AG09309 (cell line): ENCODE data around the gene NTRK3.
"Not testable (repeated sequence)": the region's sequence is repeated elsewhere in the genome, so short reads cannot be mapped to it uniquely, and the experiment has no call there.

Experiments
- DNase-seq: peaks from one replicate; pipeline ENCODE4 v3.0.0-alpha.2; 2010; ENCODE audit warnings: low read depth
- H3K4me3 ChIP-seq: 2 replicates; pipeline ENCODE4 v1.5.1; 2011; ENCODE audit warnings: mild to moderate bottlenecking, low read depth, low read length, moderate library complexity; ENCODE audit not compliant: control insufficient read depth
- TF ChIP-seq, protein P1 (sequence below): IDR thresholded peaks from 2 replicates; pipeline ENCODE4 v1.5.1; 2011; ENCODE audit warnings: mild to moderate bottlenecking, low read depth, low read length, inconsistent platforms; ENCODE audit not compliant: insufficient read depth, control insufficient read depth; ENCODE audit errors: missing control alignments

NTRK3 gene

DNA sequence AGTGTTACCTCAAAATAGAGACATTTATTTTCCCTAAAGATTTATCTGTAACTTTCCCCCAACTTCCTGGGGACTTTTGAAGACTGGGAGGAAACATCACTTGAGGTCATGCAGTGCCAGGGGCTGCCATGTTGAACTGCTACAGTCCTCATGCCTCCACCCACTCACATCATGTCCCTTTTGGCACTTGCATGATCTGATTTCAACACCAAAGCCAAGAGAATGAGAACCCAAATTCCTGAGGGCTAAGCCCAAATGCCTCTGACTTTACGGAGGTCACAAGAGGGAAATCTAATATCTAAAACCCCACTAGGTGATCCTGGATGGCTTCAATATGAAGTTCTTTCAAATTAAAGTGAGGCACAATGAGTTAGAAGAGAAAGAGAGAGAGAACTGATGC lies 213.1 kb downstream of the NTRK3 start:
- no peak for DNase-seq

DNA sequence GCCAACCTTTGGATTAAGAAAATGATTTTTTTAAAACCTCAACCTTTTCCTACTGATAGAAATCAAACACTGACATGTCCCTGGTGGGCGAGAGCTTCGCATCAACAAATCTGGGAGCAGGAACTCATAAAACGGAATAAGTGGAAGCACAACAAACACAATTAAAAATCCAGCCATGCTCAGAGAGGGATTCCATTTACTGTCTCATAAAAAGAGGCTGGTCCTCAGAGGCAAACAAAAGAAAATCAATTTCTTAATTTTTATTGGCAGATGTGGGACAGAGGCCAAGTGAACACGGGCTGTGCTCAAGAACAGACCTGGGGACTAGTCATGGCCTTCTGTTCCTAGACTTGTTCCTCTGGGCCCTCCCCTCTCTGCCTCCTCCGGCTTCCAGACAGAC lies 214.5 kb downstream of the NTRK3 start:
- no peak overlapping the region for H3K4me3 ChIP-seq
- TF ChIP-seq, protein P1, sequence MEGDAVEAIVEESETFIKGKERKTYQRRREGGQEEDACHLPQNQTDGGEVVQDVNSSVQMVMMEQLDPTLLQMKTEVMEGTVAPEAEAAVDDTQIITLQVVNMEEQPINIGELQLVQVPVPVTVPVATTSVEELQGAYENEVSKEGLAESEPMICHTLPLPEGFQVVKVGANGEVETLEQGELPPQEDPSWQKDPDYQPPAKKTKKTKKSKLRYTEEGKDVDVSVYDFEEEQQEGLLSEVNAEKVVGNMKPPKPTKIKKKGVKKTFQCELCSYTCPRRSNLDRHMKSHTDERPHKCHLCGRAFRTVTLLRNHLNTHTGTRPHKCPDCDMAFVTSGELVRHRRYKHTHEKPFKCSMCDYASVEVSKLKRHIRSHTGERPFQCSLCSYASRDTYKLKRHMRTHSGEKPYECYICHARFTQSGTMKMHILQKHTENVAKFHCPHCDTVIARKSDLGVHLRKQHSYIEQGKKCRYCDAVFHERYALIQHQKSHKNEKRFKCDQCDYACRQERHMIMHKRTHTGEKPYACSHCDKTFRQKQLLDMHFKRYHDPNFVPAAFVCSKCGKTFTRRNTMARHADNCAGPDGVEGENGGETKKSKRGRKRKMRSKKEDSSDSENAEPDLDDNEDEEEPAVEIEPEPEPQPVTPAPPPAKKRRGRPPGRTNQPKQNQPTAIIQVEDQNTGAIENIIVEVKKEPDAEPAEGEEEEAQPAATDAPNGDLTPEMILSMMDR = no peak
- DNase-seq = no peak

More for the DNA sequence above, 213.1 kb downstream of the NTRK3 start:
- no peak overlapping the region for H3K4me3 ChIP-seq
- TF ChIP-seq, protein P1 = no peak

DNA sequence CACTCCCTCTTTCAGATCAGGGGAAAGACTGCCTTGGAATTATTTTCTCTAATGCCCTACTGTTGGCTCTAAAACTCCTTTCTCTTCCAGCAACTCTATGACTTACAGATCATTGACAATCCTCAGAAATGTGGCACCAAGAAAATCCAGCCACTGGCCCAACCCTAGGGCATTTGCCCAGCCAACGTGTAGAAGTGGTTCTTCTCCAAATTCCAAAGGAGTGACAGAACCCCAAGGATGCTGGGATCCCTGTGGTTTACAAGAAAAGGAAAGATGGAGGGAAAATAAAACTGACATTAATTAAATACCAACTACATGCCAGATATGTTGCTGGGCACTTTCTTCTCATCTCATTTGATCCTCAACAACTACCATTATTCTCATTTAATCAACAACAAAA lies 216.0 kb downstream of the NTRK3 start:
- no peak overlapping the region for H3K4me3 ChIP-seq
- TF ChIP-seq, protein P1 = no peak
- no peak for DNase-seq

DNA sequence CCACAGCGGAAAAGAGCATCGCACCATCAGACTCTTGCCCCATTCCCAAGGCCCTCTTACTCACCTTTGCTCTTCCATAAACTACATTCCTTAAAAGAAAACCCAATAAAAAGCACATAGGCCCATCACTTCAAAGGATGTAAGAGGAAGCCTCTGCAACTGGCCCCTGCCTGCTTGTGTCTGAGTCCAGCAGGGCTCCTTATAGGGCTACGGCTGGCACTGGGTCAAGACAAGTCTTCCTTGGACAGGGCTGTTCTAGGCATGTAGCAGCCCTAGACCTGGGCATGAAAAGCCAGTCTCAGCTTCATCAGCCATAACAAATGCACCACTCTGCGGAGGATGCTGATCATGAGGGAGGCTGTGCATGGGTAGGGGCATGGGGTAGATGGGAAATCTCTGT lies 218.3 kb downstream of the NTRK3 start:
- no peak for DNase-seq
- no peak overlapping the region for H3K4me3 ChIP-seq
- TF ChIP-seq, protein P1 = no peak

DNA sequence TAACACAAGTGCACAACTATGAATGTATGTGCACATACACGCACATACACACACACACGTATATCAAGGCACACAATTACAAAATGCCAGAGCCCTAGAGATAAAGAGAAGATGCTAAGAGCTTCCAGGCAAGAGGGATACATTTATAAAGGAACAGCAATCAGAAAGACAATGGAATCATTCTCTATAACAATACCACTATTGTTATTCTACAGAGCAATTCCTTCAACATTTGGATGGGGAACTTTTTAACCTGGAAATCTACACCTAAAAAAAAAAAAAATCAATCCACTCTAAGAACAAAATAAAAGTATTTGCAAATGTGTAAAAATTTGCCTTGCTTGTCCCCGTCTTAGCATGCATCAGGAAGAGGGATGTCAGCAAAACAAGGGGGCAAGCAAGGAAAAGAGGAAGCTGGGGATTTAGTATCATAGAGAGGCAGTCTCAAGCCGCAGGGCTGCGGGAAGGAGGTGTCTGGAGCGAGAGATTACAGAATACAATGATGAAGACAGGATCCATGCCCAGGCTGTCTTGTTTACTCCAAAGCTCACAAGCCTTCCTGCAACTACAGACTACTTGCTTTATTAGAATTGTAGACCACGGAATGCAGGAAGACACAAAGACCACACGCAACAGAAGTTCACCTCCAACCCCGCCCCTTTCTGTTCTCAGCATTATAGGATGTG lies 220.2 kb downstream of the NTRK3 start:
- TF ChIP-seq, protein P1 = no peak
- H3K4me3 ChIP-seq = no peak overlapping the region

DNA sequence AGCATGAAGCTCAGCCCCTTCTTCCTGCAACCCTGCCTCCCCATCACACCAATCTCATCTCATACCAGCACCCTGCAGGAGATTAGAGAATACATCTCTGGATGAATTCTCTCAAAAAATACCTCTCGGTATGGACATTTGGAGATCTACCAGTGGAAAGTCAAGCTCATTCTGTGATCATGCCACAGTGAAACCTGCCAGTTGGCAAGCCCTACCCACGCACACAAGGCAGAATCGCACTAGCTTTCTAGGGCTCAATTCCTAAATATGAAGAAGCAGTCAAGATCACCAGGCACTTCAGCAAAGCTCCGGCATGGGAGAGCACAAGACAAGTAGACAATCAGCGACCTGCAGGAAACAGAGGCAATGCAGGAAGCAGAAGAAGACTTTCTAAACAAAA lies 221.2 kb downstream of the NTRK3 start:
- no peak for DNase-seq
- H3K4me3 ChIP-seq = no peak overlapping the region
- TF ChIP-seq, protein P1 = no peak

More for the DNA sequence above, 220.2 kb downstream of the NTRK3 start:
- DNase-seq = no peak

DNA sequence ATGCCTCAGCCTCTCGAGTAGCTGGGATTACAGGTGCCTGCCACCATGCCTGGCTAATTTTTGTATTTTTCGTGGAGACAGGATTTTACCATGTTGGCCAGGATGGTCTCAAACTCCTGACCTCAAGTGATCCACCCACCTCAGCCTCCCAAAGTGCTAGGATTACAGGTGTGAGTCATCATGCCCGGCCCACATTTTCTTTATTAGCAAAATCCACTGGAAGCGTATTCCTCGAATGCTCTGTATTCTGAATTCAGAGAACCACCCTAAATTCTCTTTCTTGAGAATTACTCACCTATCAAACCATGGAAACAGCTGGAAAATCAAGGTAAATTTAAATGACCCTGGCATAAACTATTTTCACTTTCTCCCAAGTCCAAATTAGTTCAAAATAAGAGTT lies 223.1 kb downstream of the NTRK3 start:
- H3K4me3 ChIP-seq, DNase-seq: not testable (repeated sequence)
